Immature natural killer cell (primary cell): ENCODE data around the gene COLEC12. TPM values are rescaled to one million over a fixed set of nuclear protein-coding genes. Genes with fewer than 3 reads are reported as not detected.
A peak's percentile ranks its signal among the peaks of the same experiment; 100 is the strongest.
"Not testable (repeated sequence)": the region's sequence is repeated elsewhere in the genome, so short reads cannot be mapped to it uniquely, and the experiment has no call there.

ENCODE experiments used
- DNase-seq, 3 donors: peaks; one replicate each; pipeline ENCODE4 v3.0.0; 2022; ENCODE audit warnings: mixed read lengths in 1 of 3
- H3K27ac Mint-ChIP-seq, 6 donors: one replicate each; pipeline ENCODE4 v1.8.0; 2020; ENCODE audit warnings: mixed read lengths in 6 of 6, mild to moderate bottlenecking in 5 of 6, inconsistent platforms in 4 of 6, moderate library complexity in 3 of 6
- H3K27me3 Mint-ChIP-seq, 3 donors: one replicate each; pipeline ENCODE4 v1.8.0; 2020 to 2021; ENCODE audit warnings: low read depth in 3 of 3, mild to moderate bottlenecking in 3 of 3, mixed read lengths in 3 of 3, moderate library complexity in 3 of 3, inconsistent platforms in 1 of 3
- H3K36me3 Mint-ChIP-seq, 3 donors: one replicate each; pipeline ENCODE4 v1.8.0; 2020; ENCODE audit warnings: mixed read lengths in 3 of 3, inconsistent platforms in 2 of 3, mild to moderate bottlenecking in 2 of 3
- H3K4me1 Mint-ChIP-seq, 2 donors: one replicate each; pipeline ENCODE4 v1.8.0; 2020; ENCODE audit warnings: inconsistent platforms in 2 of 2, mild to moderate bottlenecking in 2 of 2, mixed read lengths in 2 of 2, moderate library complexity in 1 of 2
- H3K4me3 Mint-ChIP-seq, 5 donors: one replicate each; pipeline ENCODE4 v1.8.0; 2020; ENCODE audit warnings: mild to moderate bottlenecking in 5 of 5, mixed read lengths in 5 of 5, inconsistent platforms in 3 of 5, moderate library complexity in 3 of 5
- H3K9me3 Mint-ChIP-seq, 6 donors: one replicate each; pipeline ENCODE4 v1.8.0; 2020; ENCODE audit warnings: mild to moderate bottlenecking in 6 of 6, mixed read lengths in 6 of 6, inconsistent platforms in 4 of 6, moderate library complexity in 3 of 6
- polyA plus RNA-seq, 3 donors: library from polyadenylated mRNA; unstranded; fragments of 300-500 nt; fragmentation: Illumina TruSeq; gene quantifications; one replicate each; pipeline ENCODE4 v1.2.3, GENCODE V29; 2021

Gene COLEC12
- polyA plus RNA-seq, 3 donors from 2014 or later = not detected

DNA sequence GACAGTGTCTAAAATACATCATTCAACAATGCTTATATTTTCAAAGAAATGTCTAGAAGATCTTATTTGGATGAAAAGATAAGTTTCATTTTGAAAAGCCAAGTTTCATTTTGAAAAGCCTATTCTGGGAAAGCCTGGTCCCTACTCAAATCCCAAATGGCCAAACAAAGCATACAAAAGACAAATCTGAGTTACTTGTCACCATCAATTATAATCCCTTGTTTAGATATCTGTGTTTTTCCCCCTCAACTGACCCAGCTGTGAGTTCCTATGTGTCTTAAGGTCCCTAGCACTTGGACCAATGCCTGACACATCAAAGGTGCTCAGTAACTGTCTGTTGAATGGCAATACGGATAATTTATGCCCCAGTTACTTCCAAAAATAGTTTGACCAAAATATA is 180.3 kb downstream of the COLEC12 start:
- no peak overlapping the region for H3K4me3 Mint-ChIP-seq
- DNase-seq = no peak
- H3K36me3 Mint-ChIP-seq = no peaks in the 10 kb centered on the region
- no peaks in the 10 kb centered on the region for H3K9me3 Mint-ChIP-seq
- H3K27me3 Mint-ChIP-seq = peaks cover 0 to 7% (median 2%) of the 10 kb centered on the region in 3 donors
- H3K27ac Mint-ChIP-seq = no peak overlapping the region
- peaks cover 12 to 15% of the 10 kb centered on the region in 2 donors for H3K4me1 Mint-ChIP-seq

DNA sequence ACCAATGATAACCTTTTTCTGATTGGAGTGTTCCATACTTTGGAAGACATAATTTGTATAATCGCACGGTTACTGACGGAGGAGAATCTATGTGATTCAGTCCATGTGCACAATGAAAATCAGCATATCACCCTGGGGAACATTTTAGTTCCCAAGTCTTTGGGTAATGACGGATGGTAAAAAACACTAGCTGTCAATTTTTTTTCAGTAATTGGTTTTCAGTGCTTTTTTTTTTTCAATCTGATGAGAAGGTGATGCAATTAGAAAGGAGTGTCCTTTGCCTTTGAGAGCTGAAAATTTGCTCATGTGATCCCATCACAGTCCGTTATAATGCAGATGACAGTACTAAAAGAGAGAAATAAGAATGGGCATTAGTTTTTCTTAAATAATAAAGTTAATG is 180.8 kb downstream of the COLEC12 start:
- peaks cover 12 to 15% of the 10 kb centered on the region in 2 donors for H3K4me1 Mint-ChIP-seq
- H3K4me3 Mint-ChIP-seq = no peak overlapping the region
- H3K36me3 Mint-ChIP-seq = no peaks in the 10 kb centered on the region
- H3K27ac Mint-ChIP-seq = no peak overlapping the region
- H3K9me3 Mint-ChIP-seq = no peaks in the 10 kb centered on the region
- H3K27me3 Mint-ChIP-seq = peaks cover 0 to 7% (median 2%) of the 10 kb centered on the region in 3 donors
- DNase-seq = no peak

DNA sequence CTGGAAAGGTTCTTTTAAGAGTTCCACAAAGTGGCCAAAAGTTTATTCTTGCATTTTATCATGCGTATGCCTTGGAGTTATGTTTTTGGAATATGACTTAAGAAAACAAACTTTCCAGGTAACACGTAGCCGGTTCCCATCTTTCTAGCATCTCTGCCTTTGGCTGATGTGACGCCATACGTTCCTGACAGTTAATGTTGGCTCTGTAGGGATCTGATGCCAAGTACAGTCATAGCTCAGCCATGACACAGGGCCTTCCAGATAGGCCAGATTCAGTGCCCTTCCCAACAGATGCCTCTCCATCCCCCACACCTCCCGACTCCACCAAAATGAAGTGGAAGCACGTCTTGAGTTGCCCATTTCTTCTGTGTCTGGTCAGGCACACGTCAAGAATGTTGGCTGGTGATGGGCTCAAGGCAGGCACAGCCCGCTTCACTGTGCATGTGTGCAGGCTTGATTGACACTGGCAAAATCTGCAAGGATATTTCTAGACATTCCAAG is 181.7 kb downstream of the COLEC12 start:
- H3K27ac Mint-ChIP-seq = no peak overlapping the region
- H3K4me1 Mint-ChIP-seq = peaks cover 12 to 15% of the 10 kb centered on the region in 2 donors
- H3K4me3 Mint-ChIP-seq = no peak overlapping the region
- DNase-seq = no peak
- no peaks in the 10 kb centered on the region for H3K9me3 Mint-ChIP-seq
- peaks cover 0 to 7% (median 2%) of the 10 kb centered on the region in 3 donors for H3K27me3 Mint-ChIP-seq
- no peaks in the 10 kb centered on the region for H3K36me3 Mint-ChIP-seq

- no peaks in the 10 kb centered on the region for H3K36me3 Mint-ChIP-seq
Measured at GRCh38 chr18:317618-318017, 182.9 kb downstream of the COLEC12 start.

GRCh38 chr18:316393-316792 is 184.1 kb downstream of the COLEC12 start:
- no peak overlapping the region for H3K4me3 Mint-ChIP-seq
- no peaks in the 10 kb centered on the region for H3K9me3 Mint-ChIP-seq
- H3K27ac Mint-ChIP-seq = no peak overlapping the region
- no peaks in the 10 kb centered on the region for H3K36me3 Mint-ChIP-seq
- no peak for DNase-seq
- H3K4me1 Mint-ChIP-seq = no peaks in the 10 kb centered on the region
- peaks cover 0 to 5% (median 0%) of the 10 kb centered on the region in 3 donors for H3K27me3 Mint-ChIP-seq

More at GRCh38 chr18:317618-318017, 182.9 kb downstream of the COLEC12 start:
- DNase-seq = no peak
- peaks cover 0 to 6% (median 0%) of the 10 kb centered on the region in 3 donors for H3K27me3 Mint-ChIP-seq
- H3K27ac Mint-ChIP-seq = no peak overlapping the region
- peaks cover 7 to 9% of the 10 kb centered on the region in 2 donors for H3K4me1 Mint-ChIP-seq
- H3K4me3 Mint-ChIP-seq = no peak overlapping the region
- H3K9me3 Mint-ChIP-seq = no peaks in the 10 kb centered on the region

GRCh38 chr18:313931-314330 is 186.6 kb downstream of the COLEC12 start:
- Mint-ChIP-seq H3K27ac (no peak overlapping the region), H3K36me3 (no peaks in the 10 kb centered on the region), H3K27me3 (peaks cover 2 to 10% (median 7%) of the 10 kb centered on the region in 3 donors), H3K4me1 (no peaks in the 10 kb centered on the region), H3K9me3 (no peaks in the 10 kb centered on the region), H3K4me3 (no peak overlapping the region)
- no peak for DNase-seq

DNA sequence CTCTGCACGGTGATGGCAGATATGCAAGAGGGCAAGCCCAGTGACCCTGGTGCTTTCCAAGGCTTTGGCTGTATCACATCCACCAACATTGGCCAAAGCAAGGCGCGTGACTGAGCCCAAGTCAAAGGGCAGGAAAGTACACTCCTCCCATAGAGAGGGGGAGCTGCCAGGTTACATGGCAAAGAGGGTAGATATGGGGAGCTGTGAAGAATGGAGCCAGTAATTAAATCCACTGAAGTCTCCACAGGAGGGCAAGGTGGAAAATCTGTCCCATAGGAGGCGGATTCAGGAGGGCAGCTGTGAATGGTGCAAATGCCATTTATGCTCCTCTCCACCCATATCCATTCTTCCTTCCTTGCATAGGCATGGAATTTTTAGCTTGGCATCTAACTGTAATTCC is 188.1 kb downstream of the COLEC12 start:
- H3K4me1 Mint-ChIP-seq = no peaks in the 10 kb centered on the region
- H3K9me3 Mint-ChIP-seq = no peaks in the 10 kb centered on the region
- peaks cover 2 to 13% (median 7%) of the 10 kb centered on the region in 3 donors for H3K27me3 Mint-ChIP-seq
- no peak overlapping the region for H3K4me3 Mint-ChIP-seq
- no peak overlapping the region for H3K27ac Mint-ChIP-seq
- no peaks in the 10 kb centered on the region for H3K36me3 Mint-ChIP-seq
- DNase-seq = no peak

DNA sequence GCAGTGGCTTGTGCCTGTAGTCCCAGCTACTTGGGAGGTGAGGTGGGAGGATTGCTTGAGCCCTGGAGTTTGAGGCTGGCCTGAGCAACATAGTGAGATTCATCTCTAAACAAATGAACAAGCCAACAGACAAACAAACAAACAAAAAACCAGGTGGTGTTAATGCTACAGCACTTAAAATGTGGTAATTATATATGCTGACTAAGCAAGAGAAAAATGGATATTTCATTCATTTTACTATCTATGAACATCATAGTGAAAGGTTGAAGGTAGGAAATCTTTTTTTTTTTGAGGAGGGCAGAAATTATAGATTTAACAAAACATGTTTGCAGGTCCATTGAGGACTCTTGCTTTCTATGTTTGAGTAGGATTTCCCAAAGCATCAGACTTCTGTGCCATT is 190.5 kb downstream of the COLEC12 start:
- Mint-ChIP-seq H3K4me3 (no peak overlapping the region), H3K36me3 (no peaks in the 10 kb centered on the region), H3K4me1 (no peaks in the 10 kb centered on the region), H3K9me3 (no peaks in the 10 kb centered on the region), H3K27me3 (peaks cover 4 to 10% (median 7%) of the 10 kb centered on the region in 3 donors), H3K27ac (no peak overlapping the region)
- DNase-seq = no peak

DNA sequence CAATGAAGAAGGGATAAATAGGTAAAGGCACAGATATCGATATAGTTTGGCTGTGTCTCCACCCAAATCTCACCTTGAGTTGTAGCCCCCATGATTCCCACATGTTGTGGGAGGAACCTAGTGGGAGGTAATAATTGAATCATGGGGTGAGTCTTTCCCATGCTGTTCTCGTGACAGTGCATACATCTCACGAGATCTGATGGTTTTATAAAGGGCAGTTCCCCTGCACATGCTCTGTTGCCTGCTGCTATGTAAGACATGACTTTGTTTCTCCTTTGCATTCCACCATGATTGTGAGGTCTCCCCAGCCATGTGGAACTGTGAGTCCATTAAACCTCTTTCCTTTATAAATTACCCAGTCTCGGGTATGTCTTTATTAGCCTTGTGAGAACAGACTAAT is 192.4 kb downstream of the COLEC12 start:
- not testable (repeated sequence) for H3K4me1 Mint-ChIP-seq

DNA sequence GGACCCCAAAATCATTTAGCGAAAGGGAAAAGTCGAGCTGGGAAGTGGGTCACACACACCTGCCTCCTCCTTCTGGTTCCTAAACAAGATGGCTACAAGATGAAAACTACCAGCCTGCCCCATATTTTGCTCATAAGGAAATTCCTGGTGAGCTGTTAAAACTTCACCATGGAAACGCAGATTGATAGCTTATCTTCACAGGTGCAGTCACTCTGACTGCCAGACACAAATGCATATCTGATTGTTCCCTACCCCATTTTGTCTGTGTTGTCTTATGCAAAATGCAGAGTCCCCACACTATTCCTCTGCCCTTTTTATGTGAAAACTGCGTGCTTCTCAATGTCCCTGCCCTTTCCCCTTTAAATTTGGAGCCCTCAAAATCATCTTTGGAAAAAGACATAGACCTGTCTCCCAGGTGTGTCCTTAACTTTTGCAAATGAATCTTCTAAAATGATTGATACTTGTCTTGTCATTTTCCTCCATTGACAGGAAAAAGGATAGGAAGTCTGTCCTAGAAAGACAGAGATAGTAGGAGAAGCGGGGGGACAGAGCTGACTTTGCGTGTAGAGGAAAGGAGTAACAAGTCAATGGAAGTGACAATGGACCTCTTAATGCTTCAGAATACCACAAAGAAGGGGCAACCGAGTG is 193.8 kb downstream of the COLEC12 start:
- Mint-ChIP-seq H3K36me3 (no peaks in the 10 kb centered on the region), H3K4me1 (no peaks in the 10 kb centered on the region), H3K27ac (no peak overlapping the region), H3K27me3 (peaks cover 4 to 10% (median 7%) of the 10 kb centered on the region in 3 donors), H3K9me3 (no peaks in the 10 kb centered on the region), H3K4me3 (no peak overlapping the region)
- no peak for DNase-seq

More for the DNA sequence above, 192.4 kb downstream of the COLEC12 start:
- not testable (repeated sequence) for H3K9me3 Mint-ChIP-seq, H3K27ac Mint-ChIP-seq, H3K27me3 Mint-ChIP-seq, H3K4me3 Mint-ChIP-seq, DNase-seq, H3K36me3 Mint-ChIP-seq

DNA sequence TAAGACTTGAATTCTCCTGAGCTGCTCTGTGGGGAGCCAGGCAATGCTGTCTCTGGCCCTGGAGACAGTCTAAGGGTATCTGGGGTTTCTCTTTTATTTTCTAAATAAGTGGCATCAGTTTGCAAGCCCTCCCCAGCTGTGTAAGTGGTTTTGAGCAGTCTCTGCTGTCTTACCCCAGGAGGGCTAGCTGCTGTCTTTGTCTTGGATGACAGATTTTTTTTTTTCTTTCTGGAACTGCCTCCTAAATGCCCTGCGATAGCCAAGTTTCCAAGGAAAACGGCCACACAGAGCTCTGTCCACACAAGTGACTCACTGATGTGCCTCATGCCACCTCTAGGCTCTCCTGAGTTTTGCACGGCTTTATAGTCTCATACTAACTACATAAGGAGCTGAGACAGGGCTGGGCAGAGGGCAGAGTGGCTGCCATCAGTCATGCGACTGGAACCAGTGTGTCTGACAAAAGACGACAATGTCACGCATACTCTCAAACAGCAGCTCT is 195.4 kb downstream of the COLEC12 start:
- Mint-ChIP-seq H3K9me3 (no peaks in the 10 kb centered on the region), H3K4me3 (no peak overlapping the region), H3K27me3 (peaks cover 0 to 12% (median 3%) of the 10 kb centered on the region in 3 donors), H3K27ac (no peak overlapping the region), H3K36me3 (no peaks in the 10 kb centered on the region), H3K4me1 (no peaks in the 10 kb centered on the region)
- no peak for DNase-seq

DNA sequence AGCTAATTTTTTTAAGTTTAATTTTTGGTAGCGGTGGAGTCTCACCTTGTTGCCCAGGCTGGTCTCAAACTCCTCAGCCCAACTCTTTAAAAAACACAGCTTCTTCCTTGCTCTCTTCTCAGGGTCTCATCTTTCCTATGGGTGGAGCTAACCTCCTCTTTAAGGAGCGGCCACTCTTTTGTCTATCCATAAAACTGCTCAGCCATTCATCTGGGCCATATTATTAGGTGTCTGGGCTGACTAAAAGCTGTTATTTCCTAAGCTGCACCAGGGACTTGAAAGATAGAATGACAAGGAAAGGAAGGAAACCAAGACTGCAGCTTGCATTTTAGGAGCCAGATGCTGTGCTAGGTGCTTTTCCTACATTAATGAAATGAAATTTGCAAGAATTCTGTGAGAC is 196.9 kb downstream of the COLEC12 start:
- no peak for DNase-seq
- H3K9me3 Mint-ChIP-seq = no peaks in the 10 kb centered on the region
- no peaks in the 10 kb centered on the region for H3K36me3 Mint-ChIP-seq
- H3K27ac Mint-ChIP-seq = no peak overlapping the region
- H3K4me1 Mint-ChIP-seq = no peaks in the 10 kb centered on the region
- no peak overlapping the region for H3K4me3 Mint-ChIP-seq
- H3K27me3 Mint-ChIP-seq = peaks cover 0 to 11% (median 3%) of the 10 kb centered on the region in 3 donors

- Mint-ChIP-seq H3K4me3 (no peak overlapping the region), H3K27ac (no peak overlapping the region), H3K4me1 (no peaks in the 10 kb centered on the region)
Measured at GRCh38 chr18:303011-303410, 197.5 kb downstream of the COLEC12 start.

DNA sequence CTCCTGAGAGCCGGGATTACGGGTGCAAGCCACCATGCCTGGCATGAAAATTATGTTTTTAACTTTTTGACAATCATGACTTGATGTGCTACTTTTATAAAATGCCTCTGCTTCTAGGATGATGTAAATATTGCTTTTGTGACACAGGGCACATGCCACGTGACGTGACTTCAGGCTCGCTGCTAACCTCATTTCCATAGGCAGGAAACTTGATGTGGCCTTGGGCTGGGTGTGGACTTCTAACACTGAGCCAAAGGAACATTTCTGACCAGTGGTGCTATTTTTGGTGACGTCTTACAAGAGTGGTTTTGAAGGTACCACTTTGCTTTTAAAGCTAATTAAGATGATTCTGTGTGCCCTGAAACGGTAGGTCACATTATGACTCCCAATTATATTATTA is 198.4 kb downstream of the COLEC12 start:
- peak in 1 of 3 donors; percentile 2 for DNase-seq
- H3K36me3 Mint-ChIP-seq = no peaks in the 10 kb centered on the region
- no peaks in the 10 kb centered on the region for H3K9me3 Mint-ChIP-seq
- peak overlapping the region in 1 of 5 donors; percentile 15 for H3K4me3 Mint-ChIP-seq
- no peak overlapping the region for H3K27ac Mint-ChIP-seq
- peaks cover 0 to 11% (median 3%) of the 10 kb centered on the region in 3 donors for H3K27me3 Mint-ChIP-seq
- H3K4me1 Mint-ChIP-seq = no peaks in the 10 kb centered on the region

More at GRCh38 chr18:303011-303410, 197.5 kb downstream of the COLEC12 start:
- DNase-seq = no peak
- H3K36me3 Mint-ChIP-seq = no peaks in the 10 kb centered on the region
- H3K27me3 Mint-ChIP-seq = peaks cover 0 to 11% (median 3%) of the 10 kb centered on the region in 3 donors
- H3K9me3 Mint-ChIP-seq = no peaks in the 10 kb centered on the region

- no peaks in the 10 kb centered on the region for H3K9me3 Mint-ChIP-seq
- no peak overlapping the region for H3K4me3 Mint-ChIP-seq
- H3K4me1 Mint-ChIP-seq = no peaks in the 10 kb centered on the region
Measured at GRCh38 chr18:297936-298335, 202.6 kb downstream of the COLEC12 start.

More at GRCh38 chr18:297936-298335, 202.6 kb downstream of the COLEC12 start:
- Mint-ChIP-seq H3K27ac (no peak overlapping the region), H3K27me3 (peaks cover 0 to 9% (median 1%) of the 10 kb centered on the region in 3 donors), H3K36me3 (no peaks in the 10 kb centered on the region)
- DNase-seq = no peak
